Dedifferentiated amniotic fluid mesenchymal stem cell (primary cell): Measurements from ENCODE around the gene STPG2.
"Not testable (repeated sequence)": the region's sequence is repeated elsewhere in the genome, so short reads cannot be mapped to it uniquely, and the experiment has no call there.

ENCODE experiments used
- DNase-seq: peaks from one replicate; pipeline ENCODE4 v3.0.0-alpha.2; 2016; ENCODE audit errors: extremely low spot score

Gene STPG2

DNA sequence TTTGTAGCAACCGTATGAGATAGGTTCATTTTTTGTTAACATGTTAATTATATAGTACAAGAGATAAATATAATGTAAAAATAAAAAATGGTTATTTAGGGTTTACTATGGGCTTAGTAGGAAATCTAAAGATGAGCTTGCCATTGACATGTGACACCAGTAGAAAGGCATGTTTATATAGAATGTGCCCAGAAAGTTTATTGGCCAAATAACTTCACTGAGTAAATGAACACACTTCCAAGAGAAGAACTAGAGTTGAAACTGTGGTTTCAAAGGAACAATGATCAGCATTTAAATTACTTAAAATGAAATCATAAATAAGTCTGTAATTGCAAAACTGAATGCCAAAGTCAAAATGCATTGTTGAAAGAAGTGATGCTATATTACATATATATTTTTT lies 503.3 kb downstream of the STPG2 start:
- no peak for DNase-seq

GRCh38 chr4:97633831-97634230 lies 509.4 kb downstream of the STPG2 start:
- not testable (repeated sequence) for DNase-seq

DNA sequence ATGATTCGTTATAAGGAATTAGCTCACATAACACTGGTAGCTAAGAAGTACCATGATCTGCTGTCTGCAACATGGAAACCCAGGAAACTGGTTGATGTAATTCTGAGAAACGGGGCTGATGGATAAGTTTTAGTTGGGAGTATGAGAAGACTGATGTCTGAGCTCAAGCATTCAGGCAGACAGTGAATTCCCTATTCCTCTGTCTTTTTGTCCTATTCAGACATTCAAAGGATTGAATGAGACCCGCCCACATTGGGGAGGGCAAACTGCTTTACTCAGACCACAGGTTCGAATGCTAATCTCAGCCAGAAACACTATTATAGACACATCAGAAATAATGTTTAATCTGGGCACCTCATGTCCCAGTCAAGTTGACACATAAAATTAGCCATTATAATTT lies 515.5 kb downstream of the STPG2 start:
- no peak for DNase-seq

- DNase-seq: no peak
Measured at GRCh38 chr4:97624204-97624603, 519.1 kb downstream of the STPG2 start.

- DNase-seq: no peak
Measured at GRCh38 chr4:97605932-97606331, 537.3 kb downstream of the STPG2 start.

DNA sequence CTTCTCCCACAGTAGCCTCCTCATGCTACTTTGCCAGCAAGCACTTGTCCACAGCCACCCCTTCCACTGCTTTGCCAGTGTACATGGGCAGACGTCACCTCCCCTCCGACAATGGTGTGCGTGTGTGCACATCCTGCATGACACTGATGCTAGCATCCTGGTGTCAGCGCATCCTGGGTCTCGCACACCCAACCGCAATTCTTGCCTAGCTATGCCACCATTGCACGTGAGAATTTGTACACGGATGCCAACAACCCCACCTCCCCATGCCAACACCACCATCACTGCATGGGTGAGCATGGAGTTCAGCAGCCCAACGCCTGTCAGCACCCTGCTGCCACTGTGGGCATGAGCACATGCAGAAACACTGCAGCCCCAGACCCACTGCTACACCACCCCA lies 550.0 kb downstream of the STPG2 start:
- DNase-seq: no peak

DNA sequence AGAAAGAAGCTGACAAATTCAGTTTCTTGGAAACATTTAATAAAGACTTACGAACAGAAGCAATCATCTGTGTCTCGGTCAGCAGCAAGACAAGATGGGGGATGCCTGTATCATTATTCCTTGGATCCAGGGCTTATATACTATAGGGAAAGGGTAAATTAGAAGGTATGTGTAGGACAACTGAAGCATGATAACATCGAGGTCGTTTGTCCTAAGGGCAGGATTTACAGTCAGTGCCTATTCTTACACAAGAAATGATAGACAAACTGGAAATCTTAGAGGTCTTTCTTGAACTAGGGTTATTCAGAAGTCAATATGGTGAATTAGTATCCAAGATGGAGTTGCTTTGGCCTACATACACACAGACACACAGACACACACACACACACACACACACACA lies 553.0 kb downstream of the STPG2 start:
- DNase-seq: no peak

- DNase-seq: no peak
Measured at GRCh38 chr4:97589481-97590196, 553.6 kb downstream of the STPG2 start.

DNA sequence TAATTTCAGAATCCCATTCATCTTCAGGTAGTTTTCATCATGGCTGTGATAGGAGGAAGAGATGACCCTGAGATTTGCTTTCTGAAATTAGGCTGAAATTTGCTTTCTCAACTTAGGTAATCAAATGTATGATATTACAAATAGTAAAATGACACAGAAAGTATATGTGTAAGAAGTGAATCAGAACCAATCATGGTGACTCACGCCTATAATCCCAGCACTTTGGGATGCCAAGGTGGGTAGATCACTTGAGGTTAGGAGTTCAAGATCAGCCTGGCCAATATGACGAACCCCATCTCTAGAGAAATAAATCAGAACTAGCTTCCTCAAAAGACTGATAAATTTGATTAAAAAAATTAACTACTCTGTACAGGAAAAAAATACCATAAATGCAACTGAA lies 555.4 kb downstream of the STPG2 start:
- DNase-seq: no peak

DNA sequence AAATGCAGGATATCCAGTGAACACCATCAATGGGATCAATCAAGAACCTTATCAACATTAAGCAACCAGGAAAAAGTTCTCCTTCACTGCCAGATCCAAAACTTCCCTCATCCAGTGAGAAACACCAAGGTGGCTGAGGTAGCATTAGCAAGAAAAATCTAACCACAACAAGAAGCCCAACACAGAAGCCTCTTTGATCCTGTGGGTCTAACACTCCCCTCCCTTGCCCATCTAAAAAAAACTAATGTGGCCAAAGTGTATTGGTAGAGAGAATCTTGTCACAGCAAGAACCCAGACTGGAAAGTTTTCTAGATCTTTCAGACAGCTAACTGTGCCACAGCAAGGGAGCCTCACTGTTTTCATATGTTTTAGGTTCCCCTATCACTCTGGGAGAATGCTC lies 558.0 kb downstream of the STPG2 start:
- DNase-seq: no peak

- no peak for DNase-seq
Measured at GRCh38 chr4:97582890-97583289, 560.4 kb downstream of the STPG2 start.

DNA sequence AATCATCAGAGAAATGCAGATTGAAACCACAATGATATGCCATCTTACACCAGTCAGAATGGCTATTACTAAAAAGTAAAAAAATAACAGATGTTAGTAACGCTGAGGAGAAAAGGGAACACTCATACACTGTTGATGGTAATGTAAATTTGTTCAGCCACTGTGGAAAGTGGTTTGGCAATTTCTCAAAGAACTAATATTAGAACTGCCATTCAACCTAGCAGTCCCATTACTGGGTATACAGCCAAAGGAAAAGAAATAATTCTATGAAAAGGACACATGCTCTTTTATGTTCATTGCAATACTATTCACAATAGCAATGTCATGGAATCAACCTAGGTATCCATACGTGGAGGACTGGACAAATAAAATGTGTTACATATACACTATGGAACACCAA lies 566.3 kb downstream of the STPG2 start:
- DNase-seq: no peak

DNA sequence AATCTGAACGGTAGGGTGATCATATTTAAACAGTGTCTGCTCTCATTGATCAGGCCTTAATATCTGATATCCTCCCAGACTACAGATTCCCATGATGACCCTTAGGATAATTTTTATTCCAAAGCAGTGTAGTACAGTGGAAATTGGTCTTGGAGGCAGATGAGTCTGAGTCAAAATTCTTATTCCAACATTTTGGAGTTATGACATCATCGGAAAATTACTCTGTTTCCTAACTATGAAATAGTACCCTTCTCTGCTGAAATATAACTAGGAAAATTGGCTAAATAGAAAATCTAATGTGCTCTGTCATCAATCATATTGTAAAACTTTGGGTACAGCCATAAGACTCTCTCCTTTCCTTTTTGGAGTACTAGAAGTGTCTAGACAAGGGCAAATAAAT lies 583.3 kb downstream of the STPG2 start:
- DNase-seq: no peak

- no peak for DNase-seq
Measured at GRCh38 chr4:97558204-97558778, 585.0 kb downstream of the STPG2 start.

- DNase-seq: not testable (repeated sequence)
Measured at GRCh38 chr4:97550637-97551036, 592.6 kb downstream of the STPG2 start.

DNA sequence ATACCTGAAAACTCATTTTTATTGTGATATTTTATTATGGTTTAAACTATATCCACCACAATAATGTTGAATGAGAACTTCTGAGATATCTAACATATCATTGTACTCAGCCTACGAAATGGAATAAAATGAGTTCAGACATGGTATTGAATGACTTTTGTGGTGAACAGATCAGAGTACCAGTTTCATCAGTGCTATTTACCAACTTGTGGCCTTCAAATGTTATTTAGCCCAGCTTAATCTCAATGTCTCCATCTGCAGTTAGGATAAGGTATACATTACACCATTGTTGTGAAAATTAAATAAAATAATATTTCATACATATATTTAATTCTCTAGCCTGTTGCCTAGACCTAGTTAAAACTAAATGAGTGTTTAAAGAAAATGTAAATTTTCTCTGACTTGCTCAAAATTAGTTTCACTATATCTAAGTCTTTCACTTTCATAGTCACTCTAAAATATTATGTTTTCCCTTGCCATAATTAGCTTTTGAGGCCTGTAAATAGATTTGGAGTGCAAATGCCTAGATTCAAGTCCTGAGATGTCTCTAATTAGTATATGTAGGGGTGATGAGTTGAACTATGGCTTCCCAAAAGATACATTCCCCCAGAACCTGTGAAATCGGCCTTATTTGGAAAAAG lies 594.2 kb downstream of the STPG2 start:
- no peak for DNase-seq

DNA sequence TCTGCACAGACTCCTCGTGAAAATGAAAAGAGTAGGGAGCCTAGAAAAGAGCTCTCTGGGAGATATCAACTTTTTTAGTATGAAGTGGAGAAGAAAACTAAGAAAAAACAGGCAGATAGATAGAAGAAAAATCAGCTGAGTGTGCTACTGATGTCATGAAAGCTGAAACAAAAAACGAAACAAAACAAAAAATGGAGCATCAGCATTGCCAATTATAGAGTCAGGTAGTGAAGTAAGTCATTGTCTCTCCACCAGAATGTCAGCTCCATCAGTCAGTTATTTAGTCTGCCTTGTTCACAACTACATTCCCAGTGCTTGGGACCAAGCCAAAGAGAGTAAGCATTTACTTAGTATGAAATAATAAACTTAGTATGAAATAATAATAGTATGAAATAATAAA lies 595.1 kb downstream of the STPG2 start:
- no peak for DNase-seq

GRCh38 chr4:97531351-97531750 lies 611.9 kb downstream of the STPG2 start:
- DNase-seq: no peak

DNA sequence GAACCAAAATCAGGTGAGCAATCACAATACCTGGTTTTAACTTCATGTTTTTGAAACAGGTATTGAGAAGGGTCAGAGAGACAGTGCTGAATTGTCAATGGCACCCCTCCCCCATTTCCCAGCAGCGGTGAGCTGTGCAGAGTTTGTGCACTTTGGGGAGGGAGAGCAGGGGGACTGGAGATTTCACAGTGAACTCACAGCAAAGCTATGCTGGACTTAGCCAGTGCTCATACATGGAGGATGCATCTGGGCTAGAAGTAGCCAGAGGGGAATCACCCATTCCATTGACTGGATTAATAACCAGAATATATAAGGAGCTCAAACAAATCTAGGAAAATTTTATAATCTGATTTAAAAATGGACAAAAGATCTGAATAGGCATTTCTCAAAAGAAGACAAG lies 612.6 kb downstream of the STPG2 start:
- no peak for DNase-seq

DNA sequence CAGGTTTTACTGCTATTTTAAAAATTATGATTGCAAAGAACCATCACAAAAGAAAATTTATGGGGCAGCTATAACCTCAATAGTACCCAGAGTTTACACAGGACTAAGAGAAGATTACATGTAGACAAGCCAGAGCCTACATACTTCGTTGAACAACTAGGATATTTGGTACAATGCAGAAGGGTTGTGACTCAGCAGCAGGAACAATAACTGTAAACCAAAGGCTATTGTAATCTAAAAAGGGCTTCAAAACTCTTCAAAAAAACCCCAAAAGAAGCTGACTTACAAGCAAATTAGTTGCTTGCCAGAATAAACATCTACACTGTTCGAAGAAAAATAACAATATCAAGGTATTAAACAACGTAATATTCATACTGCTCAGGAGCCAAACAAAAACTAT lies 618.0 kb downstream of the STPG2 start:
- DNase-seq: no peak

DNA sequence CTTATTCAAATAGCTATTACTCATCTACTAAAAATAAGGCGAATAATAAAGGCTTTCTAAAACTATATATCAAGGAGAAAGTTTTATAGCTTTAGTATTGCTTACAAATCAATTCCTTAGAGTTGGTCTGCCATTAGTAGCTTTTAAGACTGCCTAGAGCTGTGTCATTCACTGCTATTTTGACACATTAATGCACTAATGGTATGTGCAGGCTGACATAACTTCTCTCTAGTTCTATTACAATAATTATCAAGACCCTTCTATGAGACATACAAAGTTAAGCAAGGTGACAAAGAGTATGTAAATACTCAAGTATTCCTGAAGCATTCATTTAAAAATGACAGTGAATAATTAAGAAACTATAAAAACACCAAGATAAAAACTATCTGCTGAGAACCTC lies 625.3 kb downstream of the STPG2 start:
- no peak for DNase-seq

GRCh38 chr4:97513917-97514316 lies 629.4 kb downstream of the STPG2 start:
- no peak for DNase-seq
